Lower leg skin (tissue), 4 donors: ENCODE measurements around the gene MARCHF6. TPM values are rescaled to one million over a fixed set of nuclear protein-coding genes. Genes with fewer than 3 reads are reported as not detected.
"Not testable (repeated sequence)": the region's sequence is repeated elsewhere in the genome, so short reads cannot be mapped to it uniquely, and the experiment has no call there.

Source experiments
- DNase-seq, 2 donors: peaks; one replicate each; pipeline ENCODE4 v3.0.0-alpha.2; 2019; ENCODE audit warnings: low spot score in 2 of 2
- H3K4me3 ChIP-seq: fragments of 200-600 bp; sonication (generic); 2 replicates; pipeline ENCODE4 v1.5.1; 2017; ENCODE audit warnings: mild to moderate bottlenecking, low read depth; ENCODE audit not compliant: poor library complexity, severe bottlenecking
- POLR2A ChIP-seq, 2 donors: fragments of 450-650 bp; IDR thresholded peaks; one replicate each; pipeline ENCODE4 v1.6.1; 2016 to 2017; ENCODE audit warnings: antibody characterized with exemption in 2 of 2, mild to moderate bottlenecking in 1 of 2, moderate library complexity in 1 of 2
- WGBS, 2 donors: methylation state at CpG; one replicate each; pipeline ENCODE4 v1.1.5; 2018; 5-methylcytosine and 5-hydroxymethylcytosine counted together
- intact Hi-C: fragments of 100-400 bp; cut with DNase I; formaldehyde crosslinking; loops from one replicate; pipeline ENCODE4 v1.15.0; 2023; ENCODE audit warnings: low total_unique reads
- total RNA-seq, 4 donors: library from RNA; depleted of rRNA; stranded (reverse); fragments of >200 nt; gene quantifications; one replicate each; pipeline ENCODE4 v1.1.0, GENCODE V29; 2016
- TF ChIP-seq, protein P1 (sequence below), 3 donors: fragments of 450-650 bp; IDR thresholded peaks; one replicate each; pipeline ENCODE4 v1.5.1; 2016; ENCODE audit warnings: antibody characterized with exemption in 3 of 3, mild to moderate bottlenecking in 3 of 3, moderate library complexity in 2 of 3

Gene MARCHF6
- total RNA-seq, 4 donors from 2014 or later, result 53.0 to 82.0 (median 63.3) TPM

DNA sequence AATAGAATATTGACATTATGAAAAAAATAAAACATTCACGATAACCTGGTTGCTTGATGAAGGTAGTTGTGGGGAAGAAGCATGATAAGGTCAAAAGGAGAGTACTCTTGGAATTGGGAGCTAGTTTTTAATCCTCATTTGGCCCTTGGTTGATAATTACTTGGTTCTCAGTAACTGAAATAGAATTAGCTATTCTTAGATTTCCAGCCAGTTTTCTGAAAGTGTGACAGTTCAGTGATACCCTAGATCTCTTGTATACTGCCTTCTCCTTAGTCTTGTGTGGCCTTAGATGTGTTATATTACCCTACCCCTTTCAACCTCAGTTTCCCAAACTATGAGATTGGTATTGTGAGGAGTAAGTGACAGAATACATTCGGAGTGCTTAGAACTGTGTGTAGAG is 17.4 kb downstream of the MARCHF6 start:
- 97 to 98% methylated on average over 2 of the region's 2 CpGs for WGBS, 2 donors
- intact Hi-C loops, result no loop called here

DNA sequence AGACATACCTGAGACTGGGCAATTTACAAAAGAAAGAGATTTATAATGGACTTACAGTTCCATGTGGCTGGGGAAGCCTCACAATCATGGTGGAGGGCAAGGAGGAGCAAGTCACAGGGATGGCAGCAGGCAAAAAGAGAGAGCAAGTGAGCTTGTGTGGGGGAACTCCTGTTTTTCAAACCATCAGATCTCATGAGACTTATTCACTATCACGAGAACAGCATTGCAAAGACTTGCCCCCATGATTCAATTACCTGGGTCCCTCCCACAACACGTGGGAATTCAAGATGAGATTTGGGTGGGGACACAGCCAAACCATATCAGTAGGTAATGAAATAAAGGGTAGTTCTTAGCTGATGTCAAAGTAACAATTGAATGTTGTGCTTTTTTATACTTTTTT is 17.9 kb downstream of the MARCHF6 start:
- 64 to 68% methylated on average over 2 of the region's 2 CpGs for WGBS, 2 donors
- intact Hi-C loops, result not testable (repeated sequence)

More for the DNA sequence above, 17.4 kb downstream of the MARCHF6 start:
- DNase-seq, result no peak
- H3K4me3 ChIP-seq, result no peak overlapping the region
- TF ChIP-seq, protein P1, sequence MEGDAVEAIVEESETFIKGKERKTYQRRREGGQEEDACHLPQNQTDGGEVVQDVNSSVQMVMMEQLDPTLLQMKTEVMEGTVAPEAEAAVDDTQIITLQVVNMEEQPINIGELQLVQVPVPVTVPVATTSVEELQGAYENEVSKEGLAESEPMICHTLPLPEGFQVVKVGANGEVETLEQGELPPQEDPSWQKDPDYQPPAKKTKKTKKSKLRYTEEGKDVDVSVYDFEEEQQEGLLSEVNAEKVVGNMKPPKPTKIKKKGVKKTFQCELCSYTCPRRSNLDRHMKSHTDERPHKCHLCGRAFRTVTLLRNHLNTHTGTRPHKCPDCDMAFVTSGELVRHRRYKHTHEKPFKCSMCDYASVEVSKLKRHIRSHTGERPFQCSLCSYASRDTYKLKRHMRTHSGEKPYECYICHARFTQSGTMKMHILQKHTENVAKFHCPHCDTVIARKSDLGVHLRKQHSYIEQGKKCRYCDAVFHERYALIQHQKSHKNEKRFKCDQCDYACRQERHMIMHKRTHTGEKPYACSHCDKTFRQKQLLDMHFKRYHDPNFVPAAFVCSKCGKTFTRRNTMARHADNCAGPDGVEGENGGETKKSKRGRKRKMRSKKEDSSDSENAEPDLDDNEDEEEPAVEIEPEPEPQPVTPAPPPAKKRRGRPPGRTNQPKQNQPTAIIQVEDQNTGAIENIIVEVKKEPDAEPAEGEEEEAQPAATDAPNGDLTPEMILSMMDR (IDR thresholded peaks at IDR 0.05), result no peak
- no peak for TF ChIP-seq POLR2A (IDR thresholded peaks at IDR 0.05)

DNA sequence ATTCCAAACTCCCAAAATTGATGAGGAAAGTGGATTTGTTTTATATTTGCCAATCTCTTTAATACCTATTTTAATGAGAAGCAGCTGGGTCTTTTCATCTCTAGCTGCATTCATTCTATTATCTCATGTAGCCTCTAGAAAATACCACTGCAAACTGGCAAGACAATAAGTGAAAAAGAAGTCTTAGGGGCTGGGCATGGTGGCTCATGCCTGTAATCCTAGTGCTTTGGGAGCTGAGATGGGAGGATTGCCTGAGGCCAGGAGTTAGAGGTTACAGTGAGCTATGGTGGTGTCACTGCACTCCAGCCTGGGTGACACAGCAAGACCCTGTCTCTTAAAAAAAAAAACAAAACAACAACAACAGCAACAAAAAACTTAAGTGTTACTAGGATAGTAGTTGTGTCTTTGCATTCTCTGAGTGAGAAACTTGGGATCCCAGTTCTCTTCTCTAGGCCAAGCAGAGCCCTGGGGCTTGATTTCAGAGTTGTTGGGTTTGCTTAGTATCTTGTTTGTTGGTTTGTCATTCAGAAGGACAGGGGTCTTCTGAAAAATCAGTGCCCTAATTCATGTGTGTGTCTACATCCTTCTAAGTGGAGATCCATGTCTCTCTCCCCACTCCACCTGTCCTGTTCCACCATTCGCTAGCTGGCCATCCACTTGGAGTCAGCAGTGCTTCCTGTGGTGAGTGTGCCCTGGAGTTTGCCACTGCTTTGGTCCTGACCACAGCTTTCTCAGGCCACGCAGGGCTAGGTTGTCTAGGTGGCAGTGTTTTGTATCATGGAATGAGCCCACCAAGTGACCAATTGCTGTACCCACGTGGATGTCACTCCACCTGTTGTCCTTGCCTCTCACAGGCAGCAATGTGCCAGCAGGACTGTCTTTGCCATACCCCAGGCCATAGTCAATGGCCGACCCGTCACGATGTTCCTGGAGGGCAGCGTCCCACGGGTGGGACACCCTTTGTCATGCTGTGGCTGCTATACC is 19.5 kb downstream of the MARCHF6 start:
- TF ChIP-seq, protein P1 (IDR thresholded peaks at IDR 0.05), result no peak
- no peak for TF ChIP-seq POLR2A (IDR thresholded peaks at IDR 0.05)
- intact Hi-C loops, result no loop called here
- no peak overlapping the region for H3K4me3 ChIP-seq
- no peak for DNase-seq
- WGBS, 2 donors, result 95 to 98% methylated on average over 7 to 8 of the region's 8 CpGs

More for the DNA sequence above, 17.9 kb downstream of the MARCHF6 start:
- H3K4me3 ChIP-seq, DNase-seq: not testable (repeated sequence)

DNA sequence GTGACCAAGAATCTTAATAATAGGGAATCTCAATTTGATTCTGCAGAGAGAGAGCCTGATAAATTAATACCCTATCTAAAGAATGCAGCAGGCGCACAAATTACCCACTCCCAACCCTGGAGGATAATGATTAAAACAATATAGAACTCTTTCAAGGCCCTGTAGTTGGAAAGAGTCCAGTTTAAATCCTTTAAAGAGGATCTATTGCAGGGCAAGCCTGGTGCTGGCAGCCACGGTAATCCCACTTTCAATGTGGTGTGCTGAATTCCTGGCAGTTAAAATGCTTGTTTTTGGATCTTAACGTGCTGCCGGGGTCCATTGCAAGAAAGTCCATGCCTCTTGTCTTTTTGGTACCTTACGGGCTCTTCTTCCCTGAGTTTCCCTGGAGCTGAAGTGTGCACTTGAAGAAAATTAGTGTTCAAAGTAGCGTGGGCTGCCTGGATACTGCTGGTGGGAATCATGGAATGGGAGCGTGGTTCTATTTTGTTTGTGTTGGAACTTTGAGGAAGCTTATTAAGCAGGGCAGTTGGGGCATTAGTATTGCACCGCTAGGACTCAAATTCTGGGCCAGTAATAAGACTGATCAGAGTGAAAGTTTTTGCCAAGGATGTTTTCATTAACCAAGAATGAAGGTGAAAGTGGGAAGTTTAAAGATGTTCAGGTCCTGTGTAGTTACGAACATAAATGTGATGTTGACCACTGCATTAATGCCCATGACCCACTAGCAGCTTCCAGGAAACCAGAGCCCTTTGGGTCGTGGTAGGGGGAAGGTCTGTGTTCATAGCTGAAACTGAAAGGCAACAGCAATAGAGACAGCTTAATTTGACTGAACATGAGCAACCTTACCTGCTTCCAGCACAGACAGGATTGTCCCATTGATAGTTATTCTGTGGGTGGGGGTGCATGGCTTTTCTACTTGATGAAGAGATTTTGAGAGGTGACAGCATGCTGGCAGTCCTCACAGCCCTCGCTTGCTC is 20.8 kb downstream of the MARCHF6 start:
- WGBS, 2 donors, result 68 to 69% methylated on average over 11 of the region's 11 CpGs

DNA sequence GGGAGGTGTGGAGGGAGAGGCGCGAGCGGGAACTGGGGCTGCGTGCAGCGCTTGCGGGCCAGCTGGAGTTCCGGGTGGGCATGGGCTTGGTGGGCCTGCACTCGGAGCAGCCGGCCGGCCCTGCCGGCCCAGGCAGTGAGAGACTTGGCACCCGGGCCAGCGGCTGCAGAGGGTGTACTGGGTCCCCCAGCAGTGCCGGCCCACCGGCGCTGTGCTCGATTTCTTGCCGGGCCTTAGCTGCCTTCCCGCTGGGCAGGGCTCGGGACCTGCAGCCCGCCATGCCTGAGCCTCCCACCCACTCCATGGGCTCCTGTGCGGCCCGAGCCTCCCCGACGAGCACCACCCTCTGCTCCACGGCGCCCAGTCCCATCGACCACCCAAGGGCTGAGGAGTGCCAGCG is 21.7 kb downstream of the MARCHF6 start:
- intact Hi-C loops, H3K4me3 ChIP-seq, DNase-seq: not testable (repeated sequence)
- WGBS, 2 donors, result 98 to 100% methylated on average over 4 to 23 of the region's 29 CpGs

More for the DNA sequence above, 20.8 kb downstream of the MARCHF6 start:
- no peak overlapping the region for H3K4me3 ChIP-seq
- no peak for DNase-seq
- TF ChIP-seq POLR2A (IDR thresholded peaks at IDR 0.05), result no peak
- TF ChIP-seq, protein P1 (IDR thresholded peaks at IDR 0.05), result no peak
- intact Hi-C loops, result no loop called here

DNA sequence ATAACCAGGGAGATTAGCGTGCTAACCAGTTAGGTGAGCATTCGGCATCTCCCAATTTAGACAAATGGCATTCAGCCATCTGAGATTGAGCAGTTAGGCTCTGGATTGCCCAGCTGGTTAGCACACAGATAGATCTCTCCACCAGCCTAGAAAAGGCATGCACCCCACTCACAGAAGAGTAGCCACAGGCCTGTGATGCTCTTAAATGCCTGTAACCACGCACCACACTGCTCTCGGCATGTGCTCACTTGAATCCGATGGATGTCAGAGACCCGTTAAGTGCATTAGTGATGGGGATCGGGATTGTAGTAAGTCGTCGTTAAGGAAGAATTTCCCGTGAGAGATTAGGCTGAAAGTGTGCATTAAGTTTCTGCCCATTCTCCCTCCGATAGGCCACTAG is 23.0 kb downstream of the MARCHF6 start:
- intact Hi-C loops, result no loop called here

More for the DNA sequence above, 23.0 kb downstream of the MARCHF6 start:
- 87 to 89% methylated on average over 11 of the region's 11 CpGs for WGBS, 2 donors
- H3K4me3 ChIP-seq, result no peak overlapping the region
- TF ChIP-seq POLR2A (IDR thresholded peaks at IDR 0.05), result no peak
- TF ChIP-seq, protein P1 (IDR thresholded peaks at IDR 0.05), result no peak
- DNase-seq, result no peak
